ENCODE measurements around the gene CHRNB4.

DNA sequence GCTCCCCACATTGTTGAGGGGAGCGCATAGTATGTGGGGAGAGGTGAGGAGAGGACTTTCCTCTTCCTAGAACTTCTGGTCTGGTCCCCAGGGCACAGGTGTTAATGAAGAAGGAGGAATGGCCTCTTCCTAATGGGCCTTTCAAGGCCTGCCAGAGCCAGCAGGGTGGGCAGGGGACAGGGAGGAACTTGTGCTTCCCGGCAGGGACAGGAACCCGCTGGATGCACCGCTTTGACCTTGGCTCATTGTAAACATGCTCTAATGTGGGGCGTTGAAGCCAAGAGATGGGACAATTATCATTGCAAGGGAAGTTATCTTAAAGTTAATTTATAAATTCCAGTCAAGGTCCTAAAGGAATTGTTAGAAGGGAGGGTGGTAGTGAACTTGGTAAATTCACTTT, 21.0 kb upstream of the CHRNB4 start:
- TF ChIP-seq, protein P1, sequence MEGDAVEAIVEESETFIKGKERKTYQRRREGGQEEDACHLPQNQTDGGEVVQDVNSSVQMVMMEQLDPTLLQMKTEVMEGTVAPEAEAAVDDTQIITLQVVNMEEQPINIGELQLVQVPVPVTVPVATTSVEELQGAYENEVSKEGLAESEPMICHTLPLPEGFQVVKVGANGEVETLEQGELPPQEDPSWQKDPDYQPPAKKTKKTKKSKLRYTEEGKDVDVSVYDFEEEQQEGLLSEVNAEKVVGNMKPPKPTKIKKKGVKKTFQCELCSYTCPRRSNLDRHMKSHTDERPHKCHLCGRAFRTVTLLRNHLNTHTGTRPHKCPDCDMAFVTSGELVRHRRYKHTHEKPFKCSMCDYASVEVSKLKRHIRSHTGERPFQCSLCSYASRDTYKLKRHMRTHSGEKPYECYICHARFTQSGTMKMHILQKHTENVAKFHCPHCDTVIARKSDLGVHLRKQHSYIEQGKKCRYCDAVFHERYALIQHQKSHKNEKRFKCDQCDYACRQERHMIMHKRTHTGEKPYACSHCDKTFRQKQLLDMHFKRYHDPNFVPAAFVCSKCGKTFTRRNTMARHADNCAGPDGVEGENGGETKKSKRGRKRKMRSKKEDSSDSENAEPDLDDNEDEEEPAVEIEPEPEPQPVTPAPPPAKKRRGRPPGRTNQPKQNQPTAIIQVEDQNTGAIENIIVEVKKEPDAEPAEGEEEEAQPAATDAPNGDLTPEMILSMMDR (IDR thresholded peaks at IDR 0.05): no peak
- no peak for TF ChIP-seq POLR2A (IDR thresholded peaks at IDR 0.05)

Data from right lobe of liver (tissue), 4 donors.